HL-60/S4 treated with retinoic acid at 250 ng/mL for 4 days and 3 days (cell line): ENCODE data around the gene QKI.

ENCODE experiments used
- in situ Hi-C: fragments of 300-500 bp; cut with MboI; formaldehyde crosslinking; loops from 2 replicates; pipeline ENCODE4 v1.7.0; 2022; ENCODE audit warnings: low sequenced_read_pairs

Gene QKI

DNA sequence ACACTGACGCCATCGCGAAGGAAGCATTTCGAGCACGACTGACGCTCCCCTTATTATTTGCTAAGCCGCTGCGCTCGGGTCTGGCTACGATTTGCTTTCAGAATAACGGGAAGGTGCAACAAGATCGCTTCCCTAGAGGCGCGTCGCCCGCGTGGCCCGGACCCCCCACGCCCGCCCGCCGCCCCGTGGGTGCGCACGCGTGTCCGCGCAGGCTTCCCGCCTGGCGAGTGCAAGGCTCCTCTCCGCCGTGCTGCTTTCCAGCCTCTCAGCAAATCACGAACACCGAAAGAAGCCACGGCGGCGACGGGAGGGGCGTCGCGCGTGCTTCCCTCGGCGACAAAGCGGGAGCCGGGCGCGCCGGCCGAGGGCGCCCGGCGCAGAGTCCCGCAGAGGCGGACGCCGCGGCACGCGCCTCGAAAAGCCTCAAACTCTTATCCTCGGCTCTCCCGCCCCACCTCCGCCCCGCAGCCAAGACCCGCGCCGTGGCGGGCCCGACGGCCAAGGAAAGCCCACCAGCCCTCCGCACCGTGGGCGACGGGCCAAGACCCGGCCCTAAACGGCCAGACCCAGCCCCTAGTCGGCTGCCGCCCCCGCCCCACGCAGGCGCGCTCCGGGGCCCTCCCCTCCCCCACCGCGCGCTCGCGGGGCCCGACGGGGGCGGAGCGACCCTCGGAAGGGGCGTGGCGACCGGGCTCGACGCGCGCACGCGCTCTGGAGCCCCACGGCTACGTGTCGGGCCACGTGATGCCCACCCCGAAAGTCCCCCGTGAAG is 987 bp upstream of the QKI start:
- in situ Hi-C loops = no loop called here

DNA sequence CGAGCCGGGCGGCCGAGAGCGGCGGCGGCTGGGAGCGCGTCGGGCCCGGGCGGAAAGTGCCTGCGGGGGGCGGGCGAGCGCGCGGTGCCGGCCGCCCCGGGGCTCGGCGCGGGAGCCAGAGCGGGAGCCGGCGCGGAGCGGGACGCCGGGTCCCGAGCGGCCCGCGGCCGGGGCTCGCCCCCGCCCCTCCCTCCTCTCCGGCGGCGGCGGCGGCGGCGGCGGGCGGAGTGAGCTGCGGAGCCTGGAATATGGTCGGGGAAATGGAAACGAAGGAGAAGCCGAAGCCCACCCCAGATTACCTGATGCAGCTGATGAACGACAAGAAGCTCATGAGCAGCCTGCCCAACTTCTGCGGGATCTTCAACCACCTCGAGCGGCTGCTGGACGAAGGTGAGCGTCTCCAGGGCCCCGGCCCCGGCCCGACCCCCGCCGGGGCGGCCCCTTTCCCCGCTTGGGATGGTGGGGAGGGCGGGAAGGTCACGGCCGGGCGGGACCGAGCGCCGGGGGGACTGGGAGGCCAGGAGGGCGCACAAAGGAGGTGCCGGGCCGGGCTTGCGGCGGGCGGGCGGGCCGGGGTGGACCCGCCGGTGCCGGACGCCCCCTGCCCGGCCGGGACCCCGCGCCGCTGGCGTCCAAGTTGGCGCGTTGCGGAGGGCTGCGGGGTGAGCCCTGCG is 565 bp downstream of the QKI start:
- in situ Hi-C loops = no loop called here

DNA sequence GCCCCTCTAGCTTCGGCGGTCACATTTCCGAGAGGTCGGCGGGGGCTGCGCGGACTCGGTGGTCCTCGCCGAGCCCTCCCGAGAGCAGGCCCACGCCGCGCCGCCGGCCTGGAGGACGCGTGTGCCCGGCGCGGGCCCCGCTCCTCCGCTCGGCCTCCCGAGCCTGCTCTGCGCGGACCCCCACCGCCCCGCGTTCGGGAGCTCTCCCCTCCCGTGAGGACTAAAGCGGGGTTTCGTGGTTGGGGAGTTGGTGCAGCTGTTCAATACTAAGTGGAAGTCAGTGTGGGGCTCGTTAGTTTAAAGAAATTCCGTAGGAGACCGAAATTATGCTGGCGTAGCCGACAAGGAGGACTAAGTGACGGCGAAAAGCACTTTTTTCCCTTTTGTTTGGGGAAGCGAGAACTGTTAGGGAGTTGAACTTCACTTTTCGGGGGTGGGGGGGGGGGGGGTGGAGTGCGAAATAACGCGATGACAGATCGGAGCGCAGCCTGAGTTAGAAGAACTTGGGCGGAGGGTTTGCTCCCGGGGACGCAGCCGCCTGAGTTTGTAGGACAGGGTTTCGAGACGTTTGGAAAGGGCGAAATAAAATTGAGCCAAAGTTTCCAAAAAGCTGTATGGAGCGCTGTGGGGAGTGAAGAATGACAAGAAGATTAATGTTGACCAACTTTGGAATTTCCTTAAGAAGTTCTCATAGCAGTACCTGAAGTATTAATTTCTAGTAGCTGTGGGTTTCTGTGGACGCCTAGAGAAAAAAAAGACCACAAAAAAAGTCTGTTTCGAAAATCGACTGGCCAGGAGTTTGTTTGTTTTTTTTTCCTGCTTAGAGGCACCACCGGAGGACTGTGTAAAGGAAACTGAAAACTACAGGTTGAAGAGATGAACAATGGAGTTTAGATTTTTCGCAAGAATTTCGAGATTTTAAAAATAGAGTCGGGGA is 1.4 kb downstream of the QKI start:
- in situ Hi-C loops = no loop called here

DNA sequence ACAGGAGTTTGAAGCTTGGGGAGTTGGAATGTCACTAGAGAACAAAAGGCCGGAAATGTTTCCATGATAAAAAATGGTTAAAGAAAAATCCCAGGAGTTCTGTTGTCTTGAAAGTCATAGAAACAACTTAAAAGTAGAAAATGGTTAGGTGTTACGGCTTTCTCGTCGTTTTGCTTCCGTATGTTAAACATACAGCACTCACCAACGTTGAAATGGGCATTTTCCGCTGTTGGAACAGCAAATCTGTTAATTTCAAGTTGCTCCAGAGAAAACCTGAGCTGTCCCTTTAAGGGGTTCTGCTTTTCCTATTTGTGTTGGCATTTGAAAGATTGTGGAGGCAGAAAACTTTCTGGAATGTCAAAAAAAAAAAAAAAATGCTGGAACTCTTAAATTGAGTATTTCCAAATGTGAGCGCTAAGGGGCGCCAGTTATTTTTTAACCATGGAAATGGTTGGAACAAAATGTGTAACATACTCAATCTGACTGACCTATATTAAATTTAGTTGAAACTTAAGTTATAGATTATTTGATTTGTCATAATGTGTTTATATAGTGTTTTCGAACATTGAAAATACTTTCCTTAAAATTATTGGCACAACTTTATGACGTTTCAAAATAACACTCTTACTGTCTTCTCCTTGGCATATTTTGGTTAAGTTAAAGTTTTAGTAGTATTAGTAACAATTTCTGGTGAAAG is 2.2 kb downstream of the QKI start:
- in situ Hi-C loops = no loop called here

DNA sequence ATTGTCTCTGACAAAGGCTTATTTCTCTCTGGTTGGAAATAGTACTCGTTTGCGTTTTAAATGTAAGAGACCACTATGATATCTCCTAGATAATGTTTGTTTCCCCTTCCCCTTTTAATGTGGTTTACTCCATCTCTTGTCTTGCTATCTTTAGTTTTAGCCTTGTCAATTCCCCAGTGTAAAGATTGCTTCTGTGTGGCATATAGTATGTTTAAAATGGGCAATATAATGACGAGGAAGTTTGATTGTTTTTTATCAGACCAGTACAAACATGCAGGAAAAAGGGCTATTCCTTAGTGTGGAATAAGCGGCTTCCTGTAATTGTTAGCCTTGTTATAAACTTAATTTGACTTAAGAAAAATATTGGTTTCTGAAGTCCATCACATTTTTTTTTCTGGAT is 3.1 kb downstream of the QKI start:
- in situ Hi-C loops = no loop called here

DNA sequence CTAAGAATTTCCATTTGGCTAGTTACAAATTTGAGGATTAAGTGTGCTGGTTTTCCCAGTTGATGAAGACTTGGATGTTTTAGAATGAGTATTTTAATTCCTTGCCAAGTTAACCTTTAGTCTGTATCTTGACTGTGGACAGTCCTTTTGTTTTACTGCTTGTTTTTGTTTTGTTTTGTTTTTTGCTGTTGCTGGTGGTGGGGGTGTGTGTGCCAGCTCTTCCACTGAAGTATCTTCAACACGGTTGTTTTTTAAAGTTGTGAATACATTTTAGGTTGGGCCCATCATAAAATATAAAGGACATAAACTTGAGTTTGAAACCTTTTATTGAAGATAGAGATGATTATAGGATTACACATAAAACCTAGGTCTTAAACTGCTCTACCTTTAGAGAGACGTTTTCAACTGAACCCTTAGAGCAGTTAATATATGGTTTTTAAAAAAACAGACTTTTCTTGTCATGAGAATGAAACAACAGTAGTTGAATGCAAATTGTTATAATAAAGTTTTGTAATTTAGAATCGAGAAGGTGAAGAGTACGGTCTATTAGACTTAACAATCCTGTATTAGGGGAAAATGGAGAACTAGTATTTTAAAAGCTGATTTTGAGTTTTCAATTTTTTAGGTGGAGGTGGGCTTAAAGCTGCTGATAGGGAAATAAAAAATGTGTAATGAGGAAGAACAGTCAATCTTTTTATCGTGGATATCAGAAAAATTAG is 4.0 kb downstream of the QKI start:
- in situ Hi-C loops = no loop called here

DNA sequence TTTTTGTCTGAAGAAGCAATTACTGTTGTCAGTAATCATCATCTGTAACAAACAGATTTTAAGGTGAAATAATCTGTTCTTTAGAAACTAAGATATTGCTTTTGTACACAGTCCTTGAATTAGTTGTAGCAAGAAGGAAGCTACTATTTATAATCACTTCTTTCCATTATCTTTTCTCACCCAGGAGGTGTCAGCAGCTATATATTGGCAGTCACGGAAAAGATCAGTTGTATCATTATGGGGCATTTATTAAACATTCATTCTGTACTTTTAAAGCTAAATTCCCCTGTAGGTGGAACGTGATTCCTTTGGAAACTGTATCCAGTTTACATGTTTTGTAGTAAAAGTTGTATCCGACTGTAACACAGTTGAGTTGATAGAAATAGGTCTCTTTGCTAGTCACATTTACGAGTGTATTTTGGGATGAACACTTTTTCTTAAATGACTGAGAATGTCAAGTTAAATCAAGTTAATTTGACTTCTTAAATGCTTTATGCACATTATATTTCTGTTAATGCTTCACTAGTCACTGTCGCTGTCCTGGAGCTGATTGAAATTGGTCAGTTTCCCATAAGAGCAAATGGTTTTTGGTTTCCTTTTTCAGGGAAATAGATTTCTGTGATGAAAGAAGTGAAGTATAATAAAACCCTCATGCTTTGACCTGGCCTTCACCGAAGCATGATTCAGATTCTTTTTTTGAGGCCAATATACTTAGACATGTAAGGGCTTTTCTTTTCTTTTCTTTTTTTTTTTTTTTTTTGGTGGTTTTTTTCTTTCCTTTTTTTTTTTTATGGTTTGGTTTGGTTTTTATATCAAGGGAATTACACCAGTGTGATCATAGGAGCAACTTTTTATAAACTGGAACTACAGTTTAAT is 5.1 kb downstream of the QKI start:
- in situ Hi-C loops = no loop called here

DNA sequence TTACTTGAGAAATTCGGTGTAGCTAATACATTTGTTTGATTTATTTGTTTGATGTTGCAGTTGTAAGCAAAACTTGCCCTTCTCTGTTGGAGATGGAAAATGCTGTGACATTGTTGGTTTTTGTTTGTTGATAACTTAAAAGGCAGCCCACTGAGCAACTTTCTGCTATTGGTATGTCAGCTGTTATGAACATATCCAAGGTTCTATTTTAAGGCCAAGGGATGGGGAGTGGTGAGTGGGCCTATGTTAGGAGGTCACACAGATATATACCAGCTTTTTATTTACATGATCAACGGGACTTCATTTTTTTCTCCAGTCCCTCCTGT is 5.7 kb downstream of the QKI start:
- in situ Hi-C loops = no loop called here

DNA sequence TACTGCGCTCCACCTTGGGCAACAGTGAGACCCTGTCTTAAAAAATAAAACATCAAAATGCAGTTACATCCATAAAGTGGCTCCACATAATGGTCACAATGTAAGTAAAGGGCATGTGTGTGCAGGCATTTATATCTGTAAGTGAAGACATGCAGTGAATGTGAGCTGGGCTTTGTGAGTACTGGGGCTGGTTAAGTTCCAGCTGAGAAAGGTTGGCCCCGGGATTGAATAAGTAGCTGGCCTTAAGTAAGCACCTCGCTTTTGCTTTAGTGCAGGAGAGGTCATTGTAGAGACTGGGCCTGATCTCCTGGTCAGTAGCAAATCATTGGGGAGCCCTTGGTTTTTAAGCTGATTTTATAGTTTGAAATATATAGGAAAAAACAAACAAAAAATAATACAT is 8.0 kb downstream of the QKI start:
- in situ Hi-C loops = no loop called here

DNA sequence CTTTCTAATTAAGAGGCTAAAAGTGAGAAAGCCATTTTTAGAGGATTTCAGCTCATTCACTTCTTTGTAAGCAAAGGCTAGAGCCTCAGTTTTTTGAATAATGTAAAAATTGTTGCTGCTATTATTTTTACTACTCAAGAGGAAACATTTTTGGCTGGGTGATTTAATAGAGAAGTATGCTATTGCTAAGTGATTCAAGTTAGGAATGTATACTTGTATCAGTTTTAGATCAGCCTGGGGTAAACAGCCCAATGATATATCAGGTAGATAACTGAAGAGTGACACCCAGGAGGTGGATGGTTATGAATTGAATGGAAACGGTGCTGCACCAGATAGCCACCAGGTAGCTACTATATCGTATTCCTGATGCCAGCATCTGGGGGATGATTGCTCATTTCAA is 9.2 kb downstream of the QKI start:
- in situ Hi-C loops = no loop called here

DNA sequence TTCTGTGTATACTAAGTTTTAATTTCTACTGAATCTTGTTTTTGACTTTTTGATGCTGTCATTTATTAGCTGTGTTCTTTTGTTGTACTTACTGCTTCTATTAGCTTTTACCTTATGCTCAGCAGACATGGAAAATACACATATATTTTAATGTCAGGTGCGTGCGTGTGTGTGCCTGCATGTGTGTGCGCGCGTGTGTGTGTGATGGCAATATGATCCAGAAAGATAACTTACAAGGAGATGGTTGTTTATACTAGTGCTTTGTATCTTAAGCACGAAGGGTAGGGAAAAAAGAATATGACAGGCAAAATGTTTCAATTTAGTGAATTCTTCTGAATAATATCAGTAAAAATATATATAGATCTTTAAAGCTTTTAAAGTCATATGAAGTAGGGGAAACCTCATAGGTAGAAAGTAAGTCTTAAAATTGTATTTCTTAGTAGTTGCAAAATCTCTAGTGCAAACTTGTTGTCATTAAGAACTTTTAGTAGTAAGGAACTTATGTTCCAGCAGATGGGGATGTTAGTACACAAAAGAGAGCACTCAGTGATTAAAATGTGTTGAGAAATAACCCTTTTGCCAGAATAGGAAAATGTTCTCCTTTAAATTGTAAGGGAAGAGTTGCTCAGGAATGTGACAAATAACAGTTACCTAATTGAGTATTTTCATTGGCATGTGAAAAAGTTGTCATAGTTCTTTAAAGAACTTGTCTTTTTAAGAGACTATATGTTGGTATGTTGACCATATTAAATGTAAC is 13.2 kb downstream of the QKI start:
- in situ Hi-C loops = loop anchor here (25.0 kb wide), 2 partner anchors 535 to 685 kb away; no protein-coding TSS in a partner anchor

DNA sequence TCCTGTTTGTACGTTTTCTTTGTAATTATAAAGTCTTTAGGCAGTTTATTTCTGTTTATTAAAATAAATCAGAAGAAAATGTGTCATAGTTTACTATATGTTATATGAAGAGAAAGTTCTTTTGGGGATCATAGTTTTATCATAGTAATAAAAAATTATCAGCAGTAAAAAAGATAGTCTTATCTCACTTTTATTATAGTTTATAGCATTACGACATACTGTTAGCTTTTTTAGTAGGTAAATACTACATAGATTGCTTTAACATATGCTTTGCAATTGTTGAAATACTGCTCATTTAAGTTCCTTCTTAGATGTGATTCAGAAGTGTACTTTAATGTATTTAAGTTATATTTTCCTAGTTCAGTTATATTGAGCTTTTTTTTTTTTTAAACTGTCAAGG is 13.9 kb downstream of the QKI start:
- in situ Hi-C loops = loop anchor here (25.0 kb wide), 2 partner anchors 534 to 684 kb away; no protein-coding TSS in a partner anchor

DNA sequence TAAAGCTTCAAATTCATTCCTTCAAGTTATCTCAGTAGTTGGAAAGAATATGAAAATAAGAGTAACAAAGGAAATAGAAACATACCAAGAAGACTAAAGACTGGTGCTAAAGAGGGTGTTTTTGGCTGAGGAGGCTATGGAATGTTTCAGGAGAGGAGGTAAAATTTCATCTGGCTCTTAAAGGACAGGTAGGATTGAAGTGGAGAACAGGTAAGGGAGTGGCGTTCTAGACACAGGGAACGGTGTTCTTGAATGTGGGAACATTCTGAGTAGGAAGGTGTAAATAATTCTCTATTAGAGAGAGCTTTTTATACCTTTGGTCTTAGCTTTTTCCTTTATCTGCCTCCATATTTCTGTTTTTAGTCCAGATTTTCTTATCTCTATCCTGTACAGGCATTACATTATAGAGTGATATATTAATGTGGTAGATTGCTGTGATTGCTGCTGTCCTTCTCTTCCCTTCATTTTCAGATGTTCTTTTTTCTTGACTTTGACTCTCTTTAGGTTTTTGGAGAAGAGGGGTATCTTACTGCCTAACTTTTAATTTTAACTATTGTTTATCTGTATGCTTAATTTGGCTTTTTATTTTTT is 15.4 kb downstream of the QKI start:
- in situ Hi-C loops = loop anchor here (25.0 kb wide), 2 partner anchors 532 to 682 kb away; no protein-coding TSS in a partner anchor

DNA sequence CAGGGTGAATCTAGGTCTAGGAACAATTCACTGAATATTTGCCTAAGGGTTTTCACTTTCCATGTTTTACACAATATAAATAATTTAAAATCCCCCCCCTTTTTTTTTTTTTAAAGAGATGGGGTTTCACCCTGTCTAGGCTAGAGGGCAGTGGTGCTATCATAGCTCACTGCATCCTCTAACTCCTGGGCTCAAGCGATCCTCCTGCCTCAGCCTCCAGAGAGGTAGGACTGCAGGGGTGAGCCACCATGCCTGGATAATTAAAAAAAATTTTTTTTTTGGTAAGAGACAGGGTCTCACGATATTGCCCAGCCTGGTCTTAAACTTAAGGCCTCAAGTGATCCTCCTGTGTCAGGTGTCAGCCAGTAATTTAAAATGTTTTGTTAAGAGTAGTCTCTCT is 17.8 kb downstream of the QKI start:
- in situ Hi-C loops = loop anchor here (25.0 kb wide), 2 partner anchors 530 to 680 kb away; no protein-coding TSS in a partner anchor

DNA sequence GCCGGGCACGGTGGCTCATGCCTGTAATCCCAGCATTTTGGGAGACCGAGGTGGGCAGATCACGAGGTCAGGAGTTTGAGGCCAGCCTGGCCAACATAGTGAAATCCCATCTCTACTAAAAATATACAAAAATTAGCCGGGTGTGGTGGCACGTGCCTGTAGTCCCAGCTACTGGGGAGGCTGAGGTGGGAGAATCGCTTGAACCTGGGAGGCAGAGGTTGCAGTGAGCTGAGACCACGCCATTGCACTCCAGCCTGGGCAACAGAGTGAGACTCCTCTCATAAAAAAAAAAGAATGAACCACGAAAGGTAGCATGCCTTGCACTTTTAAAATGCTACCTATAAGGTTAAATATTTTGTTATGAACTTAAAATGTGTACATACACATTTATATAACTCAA is 19.0 kb downstream of the QKI start:
- in situ Hi-C loops = loop anchor here (25.0 kb wide), 2 partner anchors 529 to 679 kb away; no protein-coding TSS in a partner anchor

DNA sequence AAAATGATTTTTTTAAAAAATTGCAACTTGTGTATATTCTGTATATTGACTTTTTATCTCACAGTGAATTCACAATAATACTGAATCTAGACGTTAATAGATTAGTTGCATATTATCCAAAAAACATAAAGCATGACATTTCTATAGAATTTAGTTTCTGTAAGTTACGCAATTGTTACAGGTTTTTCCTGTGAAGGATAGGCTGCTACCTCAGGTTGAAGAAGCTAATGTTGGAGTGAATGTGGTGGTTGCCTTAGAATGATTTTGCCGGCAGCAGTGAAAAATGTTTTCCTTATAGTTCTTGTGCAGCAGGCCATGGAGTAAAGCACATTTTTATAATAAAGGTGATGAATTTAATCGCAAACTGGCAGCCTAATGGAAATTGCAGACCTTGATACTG is 20.5 kb downstream of the QKI start:
- in situ Hi-C loops = loop anchor here (25.0 kb wide), 2 partner anchors 527 to 677 kb away; no protein-coding TSS in a partner anchor

DNA sequence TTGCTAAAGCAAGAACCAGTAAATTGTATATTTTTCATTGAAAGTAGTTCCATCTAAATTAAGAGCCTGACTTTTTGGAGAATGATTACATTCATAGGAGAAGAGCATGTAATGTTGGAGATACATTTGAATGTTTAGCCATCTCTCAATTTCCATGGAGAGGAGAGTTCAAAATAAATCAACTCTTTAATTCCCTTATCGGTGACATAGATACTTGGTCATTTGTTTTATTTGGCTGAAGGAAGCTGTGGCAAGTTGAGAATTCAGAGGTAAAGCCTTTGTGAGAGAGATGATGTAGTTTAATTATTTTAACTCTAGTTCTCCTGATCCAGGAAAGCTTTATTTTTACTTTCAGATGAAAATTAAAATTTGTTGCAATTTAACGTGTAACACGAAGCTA is 22.3 kb downstream of the QKI start:
- in situ Hi-C loops = loop anchor here (25.0 kb wide), 2 partner anchors 525 to 675 kb away; no protein-coding TSS in a partner anchor

DNA sequence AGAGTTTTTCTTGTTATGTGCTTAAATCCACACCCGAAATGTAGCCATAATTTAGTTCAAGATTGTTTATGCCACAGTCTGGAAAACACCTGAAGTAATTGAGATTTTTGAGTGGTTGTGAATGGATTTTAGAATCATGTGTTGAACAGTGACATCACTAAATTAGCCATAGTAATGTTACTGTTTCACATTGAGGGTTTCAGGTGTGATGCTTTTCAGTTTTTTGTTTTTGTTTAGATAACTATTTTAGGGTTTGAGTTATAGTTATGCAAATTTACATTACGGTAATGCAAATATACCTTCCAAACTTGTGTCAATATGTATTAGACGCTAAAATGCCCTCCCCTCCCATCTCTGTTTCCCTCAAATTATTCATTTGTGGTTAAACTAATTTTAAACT is 22.9 kb downstream of the QKI start:
- in situ Hi-C loops = loop anchor here (25.0 kb wide), 2 partner anchors 525 to 675 kb away; no protein-coding TSS in a partner anchor
